ENCODE data around the gene SPHKAP.

SPHKAP gene

DNA sequence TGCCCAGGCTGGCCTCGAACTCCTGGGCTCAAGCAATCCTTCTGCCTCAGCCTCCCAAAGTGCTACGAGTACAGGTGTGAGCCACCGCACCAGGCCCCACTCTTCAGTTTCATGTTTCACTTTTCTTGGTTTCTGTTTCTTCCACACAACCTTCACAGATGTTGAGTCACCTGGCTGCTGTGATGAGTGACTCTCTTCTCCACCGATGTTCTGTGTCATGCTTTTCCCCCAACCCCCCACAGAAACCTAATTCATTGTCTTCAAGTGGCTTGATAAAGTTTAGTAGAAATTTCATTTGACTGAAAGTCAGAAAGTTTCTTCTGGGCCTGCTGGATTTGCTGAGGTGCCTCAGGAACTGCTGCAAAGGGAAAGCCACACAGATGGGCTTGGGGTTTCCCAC is 78.5 kb downstream of the SPHKAP start:
- TF ChIP-seq, protein P1, sequence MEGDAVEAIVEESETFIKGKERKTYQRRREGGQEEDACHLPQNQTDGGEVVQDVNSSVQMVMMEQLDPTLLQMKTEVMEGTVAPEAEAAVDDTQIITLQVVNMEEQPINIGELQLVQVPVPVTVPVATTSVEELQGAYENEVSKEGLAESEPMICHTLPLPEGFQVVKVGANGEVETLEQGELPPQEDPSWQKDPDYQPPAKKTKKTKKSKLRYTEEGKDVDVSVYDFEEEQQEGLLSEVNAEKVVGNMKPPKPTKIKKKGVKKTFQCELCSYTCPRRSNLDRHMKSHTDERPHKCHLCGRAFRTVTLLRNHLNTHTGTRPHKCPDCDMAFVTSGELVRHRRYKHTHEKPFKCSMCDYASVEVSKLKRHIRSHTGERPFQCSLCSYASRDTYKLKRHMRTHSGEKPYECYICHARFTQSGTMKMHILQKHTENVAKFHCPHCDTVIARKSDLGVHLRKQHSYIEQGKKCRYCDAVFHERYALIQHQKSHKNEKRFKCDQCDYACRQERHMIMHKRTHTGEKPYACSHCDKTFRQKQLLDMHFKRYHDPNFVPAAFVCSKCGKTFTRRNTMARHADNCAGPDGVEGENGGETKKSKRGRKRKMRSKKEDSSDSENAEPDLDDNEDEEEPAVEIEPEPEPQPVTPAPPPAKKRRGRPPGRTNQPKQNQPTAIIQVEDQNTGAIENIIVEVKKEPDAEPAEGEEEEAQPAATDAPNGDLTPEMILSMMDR (IDR thresholded peaks at IDR 0.05; ENCODE audit: low read depth, low read length), result no peak
- no peak for DNase-seq (ENCODE audit: extremely low read depth, low read depth)

DNA sequence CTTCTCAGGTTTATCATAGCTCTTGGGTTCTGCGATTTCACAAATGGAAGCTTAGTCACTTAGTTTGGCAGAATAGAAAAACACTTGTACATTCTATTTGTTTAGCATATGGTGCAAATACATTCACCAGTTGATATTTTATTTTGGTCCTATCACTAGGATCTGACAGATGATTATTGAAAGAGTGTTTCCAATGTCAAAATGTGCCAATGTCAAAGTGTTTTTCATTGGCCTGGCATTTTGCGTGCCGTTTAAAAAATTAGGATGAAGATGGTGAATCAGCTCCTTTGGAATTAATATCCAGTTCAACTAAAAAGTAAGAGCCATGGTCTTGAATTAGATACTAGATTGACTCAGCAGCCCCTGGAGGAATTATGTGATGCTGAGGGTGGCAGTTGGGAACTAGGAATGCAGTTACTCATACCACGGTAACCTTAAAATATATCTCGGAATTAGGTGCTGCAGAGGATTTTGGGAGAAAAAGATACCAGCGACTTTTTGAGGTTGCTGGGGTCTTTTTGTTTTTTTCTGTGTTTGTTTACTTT is 87.0 kb downstream of the SPHKAP start:
- no peak for DNase-seq (ENCODE audit: extremely low read depth, low read depth)
- TF ChIP-seq, protein P1 (IDR thresholded peaks at IDR 0.05; ENCODE audit: low read depth, low read length), result no peak

DNA sequence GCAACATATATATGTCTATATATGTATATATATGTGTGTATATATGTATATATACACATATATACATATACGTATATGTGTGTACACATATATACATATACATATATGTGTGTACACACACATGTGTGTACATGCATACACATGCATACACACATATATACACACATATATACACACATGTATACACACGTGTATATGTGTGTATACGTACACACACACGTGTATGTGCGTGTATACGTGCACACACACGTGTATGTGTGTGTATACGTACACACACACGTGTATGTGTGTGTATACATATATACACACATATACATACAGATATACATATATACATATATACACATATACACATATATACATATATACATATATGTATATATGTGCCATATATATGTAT is 89.4 kb downstream of the SPHKAP start:
- DNase-seq (ENCODE audit: extremely low read depth, low read depth), result no peak
- TF ChIP-seq, protein P1 (IDR thresholded peaks at IDR 0.05; ENCODE audit: low read depth, low read length), result no peak

DNA sequence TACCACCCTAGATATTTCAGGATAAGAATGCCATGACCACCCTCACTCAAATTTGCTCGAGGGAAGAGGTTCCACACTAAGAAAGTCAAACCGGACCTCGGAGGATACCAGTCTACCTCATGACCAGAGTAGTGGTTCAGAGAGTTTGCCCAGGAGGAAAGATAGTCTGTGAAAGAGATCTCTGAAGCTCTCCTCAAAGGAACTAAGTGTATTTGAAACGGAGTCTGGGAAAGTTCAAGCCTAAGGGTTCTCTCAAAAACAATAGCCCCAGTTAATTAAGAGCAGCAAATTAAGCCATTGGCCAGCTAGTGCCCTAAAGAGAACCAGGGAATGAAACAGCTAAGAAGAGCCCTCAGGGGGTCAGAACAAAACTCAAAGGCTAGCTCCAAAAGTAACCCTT is 94.9 kb downstream of the SPHKAP start:
- TF ChIP-seq, protein P1 (IDR thresholded peaks at IDR 0.05; ENCODE audit: low read depth, low read length), result no peak
- DNase-seq (ENCODE audit: extremely low read depth, low read depth), result no peak

DNA sequence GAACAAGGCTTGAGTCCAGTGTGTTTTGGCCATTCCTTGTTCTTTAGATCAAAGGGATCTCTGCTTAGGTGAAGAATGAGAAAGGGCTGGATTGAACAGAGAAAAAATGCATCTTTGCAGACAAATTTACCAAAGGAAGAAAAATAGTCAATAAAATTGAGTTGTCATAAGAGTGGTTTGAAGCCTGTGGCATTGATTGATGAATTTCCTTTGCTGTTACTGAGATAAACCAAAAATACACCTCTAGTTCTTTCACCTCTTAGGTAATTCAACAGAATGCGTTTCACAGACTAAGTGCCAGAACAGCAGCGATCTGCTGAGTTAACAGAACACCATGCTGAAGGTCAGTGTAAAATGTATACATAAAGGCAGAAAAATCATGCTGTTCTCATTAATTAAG is 96.8 kb downstream of the SPHKAP start:
- TF ChIP-seq, protein P1 (IDR thresholded peaks at IDR 0.05; ENCODE audit: low read depth, low read length), result no peak
- no peak for DNase-seq (ENCODE audit: extremely low read depth, low read depth)

DNA sequence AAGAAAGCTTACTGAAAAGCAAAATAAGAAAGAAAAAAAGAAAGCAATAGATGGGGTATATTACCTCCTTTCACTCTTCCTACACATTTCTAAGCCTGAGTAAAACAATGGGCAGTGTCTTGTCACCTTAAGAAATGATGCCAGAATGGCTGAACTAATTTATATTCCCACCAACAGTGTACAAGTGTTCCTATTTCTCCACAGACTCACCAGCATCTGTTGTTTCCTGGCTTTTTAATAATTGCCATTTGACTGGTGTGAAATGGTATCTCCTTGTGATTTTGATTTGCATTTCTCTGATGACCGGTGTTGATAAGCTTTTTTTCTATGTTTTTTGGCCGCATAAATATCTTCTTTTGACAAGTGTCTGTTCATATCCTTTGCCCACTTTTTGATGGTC is 98.4 kb downstream of the SPHKAP start:
- TF ChIP-seq, protein P1 (IDR thresholded peaks at IDR 0.05; ENCODE audit: low read depth, low read length), result no peak
- no peak for DNase-seq (ENCODE audit: extremely low read depth, low read depth)

DNA sequence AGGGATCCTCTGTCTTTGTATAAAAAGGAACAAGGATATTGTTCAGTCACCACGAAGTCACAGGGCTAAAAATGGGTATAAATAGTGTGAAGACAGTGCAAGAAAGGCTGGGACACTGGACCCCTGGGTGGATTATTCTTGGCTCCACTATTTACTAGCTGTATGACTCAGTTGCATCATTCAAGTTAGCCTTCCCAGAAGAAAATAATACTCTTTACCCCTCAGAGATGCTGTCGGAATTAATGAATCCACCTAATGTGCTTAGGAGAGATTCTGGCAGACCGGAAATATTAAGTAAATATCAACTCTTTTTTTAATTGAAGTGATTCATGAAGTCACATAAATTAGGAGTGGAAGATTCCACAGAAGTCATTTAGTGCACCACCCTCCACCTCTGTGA is 98.9 kb downstream of the SPHKAP start:
- TF ChIP-seq, protein P1 (IDR thresholded peaks at IDR 0.05; ENCODE audit: low read depth, low read length), result no peak
- DNase-seq (ENCODE audit: extremely low read depth, low read depth), result no peak

Measured in AG09319 (cell line).